Fibroblast of villous mesenchyme (primary cell): ENCODE data around the gene RYR1. TPM values are rescaled to one million over a fixed set of nuclear protein-coding genes. Genes with fewer than 3 reads are reported as not detected.

Experiments used
- DNase-seq: peaks from one replicate; pipeline ENCODE4 v3.0.0-alpha.2; 2010; ENCODE audit warnings: low read depth
- H3K4me3 ChIP-seq: 2 replicates; pipeline ENCODE4 v1.5.1; 2011; ENCODE audit warnings: low read depth, mild to moderate bottlenecking, low read length
- CTCF ChIP-seq: IDR thresholded peaks from 2 replicates; pipeline ENCODE4 v1.5.1; 2012; ENCODE audit warnings: low read depth, mild to moderate bottlenecking, low read length; ENCODE audit not compliant: insufficient read depth
- total RNA-seq: library from RNA; depleted of rRNA; stranded (reverse); fragments of >200 nt; gene quantifications from 2 replicates; pipeline ENCODE4 v1.2.3, GENCODE V29; 2012

Gene RYR1
- total RNA-seq, 1 donor = under 0.01 TPM

- H3K4me3 ChIP-seq = no peak overlapping the region
These were observed 62.6 kb downstream of the RYR1 start for GRCh38 chr19:38496116-38496515.

GRCh38 chr19:38496603-38497487 is 63.4 kb downstream of the RYR1 start:
- no peak overlapping the region for H3K4me3 ChIP-seq
- no peak for TF ChIP-seq CTCF
- DNase-seq = no peak

More at GRCh38 chr19:38496116-38496515, 62.6 kb downstream of the RYR1 start:
- DNase-seq = no peak
- TF ChIP-seq CTCF = no peak

GRCh38 chr19:38497907-38498306 is 64.4 kb downstream of the RYR1 start:
- no peak for TF ChIP-seq CTCF
- H3K4me3 ChIP-seq = no peak overlapping the region
- DNase-seq = no peak

DNA sequence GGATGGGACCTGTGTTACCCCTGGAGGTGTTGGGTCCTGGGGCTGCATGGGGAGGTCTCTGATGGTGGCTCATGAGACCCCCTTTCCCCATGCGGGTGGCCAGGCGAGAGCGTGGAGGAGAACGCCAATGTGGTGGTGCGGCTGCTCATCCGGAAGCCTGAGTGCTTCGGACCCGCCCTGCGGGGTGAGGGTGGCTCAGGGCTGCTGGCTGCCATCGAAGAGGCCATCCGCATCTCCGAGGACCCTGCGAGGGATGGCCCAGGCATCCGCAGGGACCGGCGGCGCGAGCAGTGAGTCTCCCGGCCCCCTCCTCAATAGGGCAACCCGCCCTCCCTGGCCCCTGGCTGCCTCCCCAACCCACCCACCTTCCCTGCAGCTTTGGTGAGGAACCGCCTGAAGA is 66.0 kb downstream of the RYR1 start:
- H3K4me3 ChIP-seq = no peak overlapping the region
- TF ChIP-seq CTCF = no peak
- DNase-seq = no peak

GRCh38 chr19:38500450-38500849 is 67.0 kb downstream of the RYR1 start:
- no peak for TF ChIP-seq CTCF
- DNase-seq = no peak
- no peak overlapping the region for H3K4me3 ChIP-seq

DNA sequence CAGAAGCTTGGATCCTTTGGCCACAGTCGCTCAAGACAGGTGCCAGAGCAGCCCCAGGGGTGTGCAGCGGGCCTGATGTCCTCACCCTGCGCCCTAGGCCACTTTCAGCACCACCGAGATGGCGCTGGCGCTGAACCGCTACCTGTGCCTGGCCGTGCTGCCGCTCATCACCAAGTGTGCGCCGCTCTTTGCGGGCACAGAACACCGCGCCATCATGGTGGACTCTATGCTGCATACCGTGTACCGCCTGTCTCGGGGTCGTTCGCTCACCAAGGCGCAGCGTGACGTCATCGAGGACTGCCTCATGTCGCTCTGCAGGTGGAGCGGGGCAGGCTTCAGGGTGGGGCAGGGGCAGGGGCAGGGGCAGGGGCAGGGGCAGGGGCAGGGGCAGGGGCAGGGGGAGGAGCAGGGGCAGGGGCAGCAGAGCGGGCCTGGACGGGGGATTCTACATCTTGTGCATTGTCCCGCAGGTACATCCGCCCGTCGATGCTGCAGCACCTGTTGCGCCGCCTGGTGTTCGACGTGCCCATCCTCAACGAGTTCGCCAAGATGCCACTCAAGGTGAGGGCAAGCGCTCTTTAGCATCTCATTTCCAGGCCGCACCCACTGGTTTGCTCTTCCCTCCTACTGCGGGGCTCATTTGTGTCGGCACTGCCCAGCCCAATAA is 69.1 kb downstream of the RYR1 start:
- no peak for DNase-seq
- no peak for TF ChIP-seq CTCF
- no peak overlapping the region for H3K4me3 ChIP-seq
